GM23248 (cell line): ENCODE data around the gene PBOV1.

ENCODE experiments used
- EZH2 ChIP-seq: fragments of 200-600 bp; sonication (generic); IDR thresholded peaks from 2 replicates; pipeline ENCODE4 v1.6.1; 2018; ENCODE audit warnings: antibody characterized with exemption, mild to moderate bottlenecking; ENCODE audit not compliant: insufficient read depth, poor library complexity, severe bottlenecking
- EZH2phosphoT487 ChIP-seq: fragments of 200-600 bp; sonication (generic); IDR thresholded peaks from 2 replicates; pipeline ENCODE4 v1.6.1; 2018; ENCODE audit warnings: antibody characterized with exemption, moderate library complexity, mild to moderate bottlenecking, low read depth; ENCODE audit not compliant: insufficient read depth

GRCh38 chr6:138237463-138237862, 19.2 kb upstream of the PBOV1 start:
- no peak for TF ChIP-seq EZH2
- no peak for TF ChIP-seq EZH2phosphoT487
